ENCODE measurements around the gene CCNY. TPM values are rescaled to one million over a fixed set of nuclear protein-coding genes. Genes with fewer than 3 reads are reported as not detected.

CCNY gene
- total RNA-seq, 4 donors from 2014 or later = 39.2 to 47.8 (median 40.9) TPM

DNA sequence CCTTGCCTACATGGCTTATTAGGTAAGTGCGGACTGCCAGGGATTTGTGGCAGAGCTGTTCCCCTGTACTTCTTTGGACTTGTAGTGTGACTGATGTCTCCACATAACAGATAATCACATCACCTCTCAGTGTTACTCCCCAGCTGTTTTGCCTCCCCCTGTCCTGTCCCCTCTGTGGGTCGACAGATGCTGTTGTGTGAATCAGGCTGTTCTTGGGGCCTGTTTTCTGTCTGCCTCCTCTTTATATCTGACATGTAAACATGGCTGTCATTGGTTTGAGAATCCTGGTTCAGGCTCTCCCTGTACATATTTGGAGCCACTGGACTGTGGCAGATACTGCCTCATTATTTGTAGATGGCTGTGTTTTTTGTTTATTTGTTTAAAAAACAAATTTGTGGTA, 22.7 kb downstream of the CCNY start:
- no peak for TF ChIP-seq CTCF (IDR thresholded peaks at IDR 0.05; ENCODE audit: low read depth)

GRCh38 chr10:35359873-35360272, 23.6 kb downstream of the CCNY start:
- no peak for TF ChIP-seq CTCF (IDR thresholded peaks at IDR 0.05; ENCODE audit: low read depth)

DNA sequence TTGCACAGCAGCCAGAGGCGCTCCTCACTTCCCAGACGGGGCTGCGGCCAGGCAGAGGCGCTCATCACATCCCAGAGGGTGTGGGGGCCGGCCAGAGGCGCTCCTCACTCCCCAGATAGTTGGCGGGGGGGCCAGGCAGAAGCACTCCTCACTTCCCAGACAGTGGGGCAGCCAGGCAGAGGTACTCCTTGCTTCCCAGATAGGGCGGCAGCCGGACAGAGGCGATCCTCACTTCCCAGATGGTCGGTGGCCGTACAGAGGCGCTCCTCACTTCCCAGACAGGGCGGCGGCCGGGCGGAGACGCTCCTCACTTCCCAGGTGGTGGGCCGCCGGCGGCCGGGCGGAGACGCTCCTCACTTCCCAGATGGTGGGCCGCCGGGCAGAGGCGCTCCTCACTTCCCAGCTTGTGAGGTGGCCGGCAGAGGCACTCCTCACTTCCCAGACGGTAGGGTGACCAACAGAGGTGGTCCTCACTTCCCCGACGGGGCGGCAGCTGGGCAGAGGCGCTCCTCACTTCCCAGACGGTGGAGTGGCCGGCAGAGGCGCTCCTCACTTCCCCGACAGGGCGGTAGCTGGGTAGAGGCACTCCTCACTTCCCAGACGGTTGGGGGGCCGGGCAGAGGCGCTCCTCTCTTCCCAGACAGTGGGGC, 26.5 kb downstream of the CCNY start:
- TF ChIP-seq CTCF (IDR thresholded peaks at IDR 0.05; ENCODE audit: low read depth) = no peak

- TF ChIP-seq CTCF (IDR thresholded peaks at IDR 0.05; ENCODE audit: low read depth) = no peak
These were observed 27.3 kb downstream of the CCNY start for GRCh38 chr10:35363587-35363986.

- no peak for TF ChIP-seq CTCF (IDR thresholded peaks at IDR 0.05; ENCODE audit: low read depth)
These were observed 28.5 kb downstream of the CCNY start for GRCh38 chr10:35364808-35365207.

GRCh38 chr10:35365994-35366393, 29.7 kb downstream of the CCNY start:
- TF ChIP-seq CTCF (IDR thresholded peaks at IDR 0.05; ENCODE audit: low read depth) = no peak

DNA sequence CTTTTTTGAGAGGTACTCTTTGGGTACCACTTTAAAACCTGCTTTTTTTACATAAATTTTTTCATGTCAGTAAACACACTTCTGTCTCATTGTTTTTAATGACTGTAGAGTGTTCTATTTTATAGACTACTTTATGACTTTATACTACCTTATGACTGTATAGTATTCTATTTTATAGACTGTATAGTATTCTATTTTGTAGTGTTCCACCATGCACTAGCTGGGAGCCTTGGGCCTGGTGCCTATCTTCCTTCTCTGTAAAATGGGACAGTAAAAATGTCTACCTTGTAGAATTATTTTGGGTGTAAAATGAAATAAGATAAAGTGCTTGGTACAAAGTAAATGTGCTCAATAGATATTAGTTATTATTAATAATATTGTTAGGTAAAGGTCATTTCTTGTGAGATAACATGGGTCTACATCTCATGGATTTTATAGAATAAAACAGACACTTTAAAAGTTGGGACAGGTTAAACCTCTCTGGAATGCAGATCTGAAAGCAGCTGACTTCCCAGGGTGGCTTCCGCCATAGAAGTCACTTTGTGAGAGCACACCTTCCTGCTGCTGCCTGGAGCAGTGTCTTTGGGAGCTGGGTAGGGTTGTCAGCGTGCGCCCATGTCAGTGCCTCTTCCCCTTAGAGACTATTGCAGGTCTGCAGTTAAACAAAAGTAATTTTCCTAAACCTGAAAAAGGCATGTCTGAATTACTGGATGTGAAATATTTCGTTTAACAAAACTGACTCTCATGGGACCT, 31.0 kb downstream of the CCNY start:
- TF ChIP-seq CTCF (IDR thresholded peaks at IDR 0.05; ENCODE audit: low read depth) = no peak
